HTERT RPE-1 (cell line): ENCODE results near the gene SLC46A3.
"Not testable (repeated sequence)": the region's sequence is repeated elsewhere in the genome, so short reads cannot be mapped to it uniquely, and the experiment has no call there.

Source experiments
- in situ Hi-C: fragments of 300-500 bp; cut with MboI; formaldehyde crosslinking; loops from 4 replicates; pipeline ENCODE4 v1.14.3; 2020; ENCODE audit warnings: low sequenced_read_pairs

The SLC46A3 gene

DNA sequence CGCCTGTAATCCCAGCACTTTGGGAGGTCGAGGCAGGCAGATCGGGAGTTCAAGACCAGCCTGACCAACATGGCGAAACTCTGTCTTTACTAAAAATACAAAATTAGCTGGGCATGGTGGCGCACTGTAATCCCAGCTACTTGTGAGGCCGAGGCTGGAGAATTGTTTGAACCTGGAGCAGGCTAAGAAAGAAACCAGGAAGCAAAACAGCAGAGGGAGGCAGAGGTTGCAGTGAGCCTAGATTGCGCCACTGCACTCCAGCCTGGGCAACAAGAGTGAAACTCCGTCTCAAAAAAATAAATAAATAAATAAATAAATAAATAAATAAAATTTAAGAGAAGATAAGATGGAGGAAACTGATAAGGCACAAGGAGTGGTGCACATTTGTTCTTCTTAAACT lies 35.6 kb downstream of the SLC46A3 start:
- in situ Hi-C loops = not testable (repeated sequence)

DNA sequence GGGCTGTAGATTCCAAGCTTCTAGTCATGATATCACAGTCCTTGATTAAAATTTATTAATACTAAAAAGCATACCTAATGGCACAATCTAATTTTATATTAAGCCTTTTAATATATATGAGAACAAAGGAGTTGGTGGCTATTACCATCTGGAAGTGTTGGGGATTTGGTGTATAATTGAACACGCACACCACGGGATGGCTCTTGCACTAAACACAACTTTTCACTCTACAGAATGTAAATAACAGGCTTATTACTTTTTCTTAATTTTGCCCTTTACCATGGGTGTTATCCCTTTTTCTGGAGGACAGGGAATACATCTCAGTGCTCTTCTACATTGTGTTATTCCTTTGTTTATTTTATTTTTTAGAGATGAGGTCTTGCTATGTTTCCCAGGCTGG lies 38.2 kb downstream of the SLC46A3 start:
- in situ Hi-C loops = no loop called here

DNA sequence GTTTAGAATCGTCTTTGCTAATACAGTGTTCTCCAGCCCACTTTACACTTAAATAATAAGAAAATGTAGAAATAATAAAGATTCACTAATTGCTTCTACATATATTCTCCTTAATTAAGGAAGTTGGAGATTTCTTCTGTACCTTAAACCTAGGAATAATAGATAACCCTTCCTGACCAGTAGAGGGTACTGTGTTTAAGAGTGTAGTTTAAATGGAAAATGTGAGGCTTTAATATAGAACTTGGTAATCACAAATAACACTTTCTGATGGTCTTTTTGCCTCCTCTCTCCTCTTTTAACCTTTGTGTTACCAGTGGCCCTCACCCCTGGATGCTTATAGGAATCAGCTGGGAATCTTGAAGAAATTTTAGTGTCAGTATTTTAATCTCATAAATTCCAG lies 39.1 kb downstream of the SLC46A3 start:
- in situ Hi-C loops = no loop called here

DNA sequence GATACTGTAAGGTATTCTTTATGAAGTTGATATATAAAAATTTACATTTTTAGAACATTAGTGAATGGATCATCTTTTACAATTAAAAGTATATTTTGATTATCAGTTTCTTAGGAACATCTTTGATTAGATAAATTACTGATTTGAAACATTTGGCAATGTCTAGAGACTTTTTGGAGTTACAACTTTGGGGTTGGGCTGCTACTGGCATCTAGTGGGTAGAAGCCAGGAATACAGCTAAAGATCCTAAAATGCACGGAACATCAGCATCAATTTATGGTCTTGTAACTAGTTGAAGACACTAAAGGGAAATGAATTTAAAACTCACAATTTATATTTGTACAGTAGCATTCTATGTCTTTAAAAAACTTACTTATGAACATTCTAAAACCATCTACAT lies 40.0 kb downstream of the SLC46A3 start:
- in situ Hi-C loops = no loop called here

DNA sequence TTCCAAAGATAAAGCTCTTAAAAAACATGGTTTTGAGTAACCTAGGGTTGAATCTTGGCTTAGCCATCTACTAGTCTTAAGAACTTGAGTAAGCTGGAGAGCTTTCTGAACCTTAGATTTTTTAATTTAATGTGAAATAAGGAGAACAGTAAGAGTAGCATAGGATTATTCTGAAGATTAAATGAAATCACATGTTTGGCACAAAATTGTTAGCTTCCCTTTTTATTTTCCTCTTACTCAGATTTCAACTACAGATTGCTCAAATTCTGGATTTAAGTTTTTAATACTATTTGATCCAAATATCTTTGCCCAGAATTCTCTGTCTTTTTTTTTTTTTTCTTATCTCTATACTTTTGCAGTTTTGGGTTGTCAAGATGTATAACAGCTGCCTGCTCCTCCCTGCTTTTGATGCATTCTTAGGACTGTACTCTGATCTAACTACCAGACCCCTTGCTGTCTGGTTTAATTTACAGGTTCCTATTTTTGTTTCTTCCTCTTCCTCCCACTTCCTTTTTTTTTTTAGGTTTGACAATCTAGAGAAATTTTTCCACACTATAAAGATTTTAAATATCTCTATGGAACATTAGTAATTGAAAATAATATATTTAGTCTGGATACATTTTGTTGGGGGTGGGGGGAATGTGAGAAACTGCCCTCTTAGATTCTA lies 47.5 kb downstream of the SLC46A3 start:
- in situ Hi-C loops = no loop called here

DNA sequence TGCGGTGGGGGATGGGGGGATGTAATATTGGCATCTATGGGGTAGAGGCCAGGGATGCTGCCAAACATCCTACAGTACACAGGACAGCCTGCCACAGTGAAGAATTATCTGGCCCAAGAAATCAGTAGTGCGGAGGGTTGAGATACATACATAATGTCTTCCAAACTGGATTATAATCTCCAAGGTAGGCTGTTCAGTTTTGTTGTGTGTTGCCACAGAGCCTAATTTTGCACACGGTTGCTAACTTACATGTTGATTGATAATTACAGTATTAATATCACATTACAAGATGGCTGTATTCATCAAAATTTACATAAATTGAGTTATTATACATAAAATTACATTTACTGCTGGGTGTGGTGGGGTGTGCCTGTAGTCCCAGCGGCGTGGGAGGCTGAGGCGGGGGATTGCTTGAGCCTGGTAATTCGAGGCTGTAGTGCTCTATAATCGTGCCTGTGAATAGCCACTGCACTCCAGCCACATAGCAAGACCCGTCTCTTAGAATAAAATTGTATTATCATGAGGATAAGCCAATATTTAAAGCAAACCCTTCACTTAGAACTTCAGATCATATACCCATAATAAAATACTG lies 51.8 kb downstream of the SLC46A3 start:
- in situ Hi-C loops = no loop called here

DNA sequence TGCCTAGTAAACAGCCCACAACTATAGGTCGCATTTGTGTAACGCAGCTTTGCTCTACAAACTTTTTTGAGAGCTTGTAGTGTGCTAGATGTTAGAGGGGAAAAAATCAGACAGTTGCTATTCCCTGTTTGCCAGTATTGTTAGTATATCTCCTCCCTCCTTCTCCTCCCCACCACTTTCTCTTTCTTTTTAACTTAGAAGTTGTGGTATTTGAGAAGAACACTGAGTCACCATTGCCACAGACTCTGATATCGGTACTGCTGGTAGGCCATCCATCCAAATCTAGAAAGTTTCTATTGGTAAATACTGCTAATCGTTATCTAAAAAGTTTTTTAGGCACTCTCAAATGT lies 59.2 kb downstream of the SLC46A3 start:
- in situ Hi-C loops = no loop called here

DNA sequence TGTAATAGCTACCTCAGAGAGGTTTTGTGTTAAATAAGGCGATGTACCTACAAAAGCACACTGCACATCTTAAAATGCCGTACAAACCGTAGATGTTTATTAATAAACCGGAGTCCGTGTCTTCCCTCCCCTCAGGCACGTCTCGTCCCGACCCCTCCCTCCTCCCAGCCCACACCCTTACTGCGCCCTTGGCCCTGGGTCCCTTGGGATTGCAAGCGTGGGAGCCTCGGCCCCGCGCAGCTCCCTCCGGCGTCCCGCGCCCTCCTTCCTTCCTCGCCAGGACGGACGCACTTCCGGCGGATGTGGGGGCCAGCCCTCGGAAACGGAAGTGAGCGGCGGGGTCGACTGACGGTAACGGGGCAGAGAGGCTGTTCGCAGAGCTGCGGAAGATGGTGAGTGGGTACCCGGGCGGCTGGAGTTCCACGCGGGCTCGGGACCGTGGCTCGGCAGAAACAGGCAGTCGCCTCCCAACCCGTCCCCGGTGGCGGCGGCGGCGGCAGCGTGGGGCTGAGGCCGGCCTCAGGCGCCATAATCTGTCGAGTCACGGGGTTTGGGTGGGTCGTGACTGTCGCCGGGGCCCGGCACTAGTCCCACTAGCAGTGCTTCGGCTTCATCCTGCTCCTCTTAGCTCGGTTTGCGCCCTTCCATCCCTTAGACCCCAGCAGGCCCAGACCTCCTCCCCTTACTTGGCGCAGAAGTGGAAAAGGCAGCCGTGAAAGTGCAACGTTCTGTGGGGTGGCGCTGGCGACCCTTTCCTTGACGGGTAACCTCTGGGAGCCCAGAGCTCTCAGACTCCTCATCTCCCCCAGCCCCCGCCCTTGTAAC lies 59.8 kb downstream of the SLC46A3 start, which contains the start of gene POMP:
TSS of gene POMP (plus strand) at position 335 of the 825 bp plus-strand sequence. CDS start at position 390, 55 bp downstream.
- in situ Hi-C loops = no loop called here

DNA sequence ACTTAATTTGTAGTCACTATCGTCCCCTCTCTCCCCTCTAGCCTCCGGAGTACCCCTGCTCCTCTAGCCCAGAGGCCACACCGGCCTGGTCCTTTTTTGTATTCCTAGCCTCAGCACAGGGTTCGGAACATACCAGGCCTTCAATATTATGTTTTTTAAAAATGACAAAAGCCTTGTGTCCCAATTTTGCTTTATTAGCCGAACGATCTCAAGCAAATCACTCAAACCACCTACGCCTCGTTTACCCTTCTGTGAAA lies 60.3 kb downstream of the SLC46A3 start:
- in situ Hi-C loops = no loop called here

DNA sequence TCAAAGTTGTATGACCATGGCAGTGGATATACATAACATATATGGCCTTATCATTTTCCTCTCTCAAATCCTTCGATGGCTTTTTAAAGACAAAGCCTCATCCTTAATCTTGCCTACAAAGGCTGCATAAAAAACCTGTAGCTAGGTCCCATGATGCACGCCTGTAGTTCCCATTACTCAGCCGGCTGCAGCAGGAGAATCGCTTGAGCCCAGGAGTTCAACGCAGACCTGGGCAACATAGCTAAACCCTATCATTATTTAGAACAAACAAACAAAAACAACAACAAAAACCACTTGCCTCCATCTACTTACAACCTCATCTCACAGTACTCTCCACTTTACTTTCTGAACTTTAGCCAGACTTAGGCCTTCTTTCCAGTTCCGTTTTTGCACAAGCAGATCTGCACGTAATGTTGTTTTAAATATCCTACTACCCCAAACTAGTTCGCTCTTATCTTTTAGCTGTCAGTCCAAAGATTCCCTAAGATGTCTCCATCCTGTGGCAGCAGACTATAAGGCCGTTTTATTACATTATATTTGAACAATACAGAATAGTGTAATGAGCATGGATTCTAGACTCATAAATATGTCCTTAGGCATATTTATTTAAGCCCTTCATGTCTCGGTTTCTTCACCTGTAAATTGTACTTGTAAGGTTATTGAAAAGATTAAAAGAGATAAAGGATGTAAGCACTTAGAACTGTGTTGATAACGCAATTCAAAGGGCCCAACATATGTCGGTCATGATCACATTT lies 60.8 kb downstream of the SLC46A3 start:
- in situ Hi-C loops = no loop called here

DNA sequence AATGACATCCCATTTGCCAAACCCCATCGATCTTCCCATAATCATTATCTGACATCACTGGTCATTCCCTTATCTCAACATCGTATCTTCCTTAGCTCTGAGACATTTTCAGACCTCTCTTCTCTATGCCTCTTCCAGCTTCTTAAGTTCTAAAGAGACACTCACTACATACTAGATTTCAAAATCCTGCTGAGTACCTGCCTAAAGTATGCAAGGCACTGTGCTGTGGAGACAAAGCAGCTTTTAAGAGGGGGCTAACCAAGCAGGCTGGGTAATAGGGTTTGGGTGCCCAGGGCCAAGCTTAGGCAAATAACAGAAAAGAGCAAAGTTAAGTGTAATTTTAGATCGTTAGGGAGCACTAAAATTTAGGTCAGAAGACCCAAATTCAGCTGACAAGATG lies 63.2 kb downstream of the SLC46A3 start:
- in situ Hi-C loops = no loop called here

DNA sequence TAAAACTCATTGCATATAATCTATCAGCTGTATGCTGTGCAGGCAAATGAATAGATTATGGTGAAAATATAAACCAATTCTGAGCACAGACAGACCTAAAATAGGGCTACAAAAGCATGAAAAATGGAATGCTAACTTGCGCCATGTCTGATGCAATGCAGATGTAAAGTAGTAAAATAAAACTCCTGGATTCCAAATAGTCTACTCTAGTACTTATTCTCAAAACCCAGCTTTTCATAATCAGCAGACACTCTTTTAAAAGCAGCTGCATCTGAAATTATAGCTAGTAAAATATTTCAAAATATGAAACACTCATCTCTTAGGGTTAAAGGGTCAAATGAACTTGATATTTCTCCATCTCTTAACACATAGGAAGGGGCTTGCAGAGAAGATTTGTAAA lies 64.5 kb downstream of the SLC46A3 start:
- in situ Hi-C loops = no loop called here

DNA sequence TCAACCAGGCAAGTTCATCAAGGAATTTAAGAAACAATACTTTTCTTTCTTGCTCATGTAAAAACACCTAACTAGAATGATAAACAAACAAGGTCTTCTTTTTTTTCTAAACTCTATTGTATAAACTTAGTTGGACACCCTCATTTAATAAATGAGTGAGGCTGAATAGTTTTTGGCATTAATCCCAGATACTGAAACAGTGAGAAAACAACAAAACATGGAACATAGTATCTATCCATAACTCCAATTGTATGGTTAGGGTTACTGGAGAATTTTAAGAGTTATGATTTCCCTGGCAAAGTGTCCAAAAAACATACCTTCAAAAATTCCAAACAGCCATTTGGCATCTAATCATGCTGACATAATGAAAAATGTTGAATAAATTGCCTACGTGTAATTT lies 65.7 kb downstream of the SLC46A3 start:
- in situ Hi-C loops = no loop called here

DNA sequence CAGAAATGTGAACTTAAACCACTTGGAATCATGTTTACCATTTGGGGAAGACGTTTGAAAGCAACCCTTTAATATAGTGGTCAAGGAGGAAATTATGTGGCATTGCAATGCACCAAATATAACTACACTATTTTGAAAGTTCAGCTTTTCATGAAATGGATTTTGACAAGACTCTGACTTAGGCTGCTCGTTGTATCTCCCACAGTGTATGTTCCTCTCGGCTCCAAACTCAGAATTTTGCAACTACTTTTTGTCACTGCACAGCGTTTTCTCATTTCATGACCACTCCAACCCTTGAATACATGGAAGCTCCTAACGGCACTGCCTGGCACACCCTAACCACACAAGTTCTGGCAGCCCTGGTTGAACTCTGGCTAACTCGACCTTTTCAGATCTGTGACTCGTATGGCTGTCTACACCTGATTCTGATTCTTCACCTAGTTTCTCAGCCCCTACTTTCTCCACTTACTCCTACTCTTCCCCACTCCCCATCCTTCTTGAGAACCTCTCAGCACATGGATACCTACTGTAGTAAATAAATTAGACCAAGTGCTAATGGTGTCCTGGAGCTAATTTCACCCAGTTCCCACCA lies 66.9 kb downstream of the SLC46A3 start:
- in situ Hi-C loops = no loop called here

DNA sequence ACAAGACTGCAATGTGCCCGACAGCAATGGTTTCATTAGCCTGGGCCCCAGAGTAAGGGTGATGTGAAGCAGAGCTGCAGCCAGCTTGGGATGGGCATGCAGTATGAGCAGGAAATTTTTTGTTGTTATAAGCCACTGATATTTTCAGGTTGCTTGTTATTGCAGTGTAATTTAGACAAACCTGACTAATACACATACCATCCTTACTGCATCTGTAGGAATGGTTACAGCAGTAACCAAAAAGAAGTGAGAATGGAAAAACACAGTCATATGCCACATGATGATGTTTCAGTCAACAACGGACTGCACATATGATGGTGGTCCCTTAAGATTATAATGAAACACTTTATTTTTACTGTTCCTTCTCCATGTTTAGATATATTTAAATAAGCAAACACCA lies 68.5 kb downstream of the SLC46A3 start:
- in situ Hi-C loops = no loop called here
